HepG2 (cell line): ENCODE data around the gene SH2D5. TPM values are rescaled to one million over a fixed set of nuclear protein-coding genes. Genes with fewer than 3 reads are reported as not detected.
A peak's percentile ranks its signal among the peaks of the same experiment; 100 is the strongest.

Source experiments
- ATAC-seq: fragments of 200-7000 bp; cut with Tn5 transposase; 3 replicates; pipeline ENCODE4 v1.9.1; 2020; ENCODE audit warnings: mild to moderate bottlenecking, moderate library complexity
- BruUV-seq: library from RNA; stranded (reverse); fragments of 400-500 nt; replicated peaks from 2 replicates; lab custom pipeline; 2021; lab: Mats Ljungman, UMichigan
- CTCF ChIA-PET: fragments of 300-600 bp; formaldehyde crosslinking; extraction: SDS; loops from one replicate; lab custom pipeline; 2021; ENCODE audit warnings: low total read pairs, inconsistent platforms, low intra/inter-chr PET ratio; lab: Yijun Ruan, JAX
- POLR2A ChIA-PET: fragments of 350-600 bp; sonication (Branson Sonifier 250); formaldehyde crosslinking; loops from one replicate; lab custom pipeline; 2020; ENCODE audit warnings: antibody characterized with exemption, inconsistent platforms; lab: Yijun Ruan, JAX
- DNase-seq: peaks from one replicate; pipeline ENCODE4 v3.0.0-alpha.2; 2015; ENCODE audit warnings: low spot score
- FAIRE-seq: peaks from 3 replicates; lab custom pipeline; 2011; peaks lifted over from hg19 to GRCh38; lab: Jason Lieb, UNC
- H2AFZ ChIP-seq: one replicate; pipeline ENCODE4 v1.6.1; 2011; ENCODE audit warnings: low read length, inconsistent platforms
- H3K27ac ChIP-seq: fragments of 300-600 bp; 3 replicates; pipeline ENCODE4 v1.8.0; 2011; ENCODE audit warnings: mixed run types, mild to moderate bottlenecking, mixed read lengths, low read length, inconsistent platforms; ENCODE audit not compliant: insufficient read depth; ENCODE audit errors: extremely low read length
- H3K27me3 ChIP-seq, 2 experiments: fragments of 200-600 bp in 1 of 2; 2 replicates in 1 of 2; 3 replicates in 1 of 2; pipeline versions ENCODE4 v1.6.0 to v1.8.0; 2011; ENCODE audit warnings: low read length in 2 of 2, mild to moderate bottlenecking in 2 of 2, moderate library complexity in 2 of 2, inconsistent platforms in 1 of 2; ENCODE audit not compliant: insufficient read depth in 2 of 2, control insufficient read depth in 1 of 2
- H3K36me3 ChIP-seq, 2 experiments: fragments of 200-600 bp in 1 of 2; replicated peaks in 1 of 2; 2 replicates in 1 of 2; 3 replicates in 1 of 2; pipeline versions ENCODE4 v1.5.1 to v1.8.0; 2011; ENCODE audit warnings: low read length in 2 of 2, inconsistent platforms in 1 of 2; ENCODE audit not compliant: insufficient read depth in 2 of 2, control insufficient read depth in 1 of 2
- H3K4me1 ChIP-seq: 2 replicates; pipeline ENCODE4 v1.5.1; 2012; ENCODE audit warnings: low read length, inconsistent platforms; ENCODE audit not compliant: insufficient read depth
- H3K4me2 ChIP-seq: 2 replicates; pipeline ENCODE4 v1.6.0; 2011; ENCODE audit warnings: low read depth, low read length, inconsistent platforms
- H3K4me3 ChIP-seq, 3 experiments: fragments of 200-600 bp in 1 of 3; sonication (generic), shearing (Covaris generic) in 1 of 3; replicated peaks in 1 of 3; 2 replicates each; pipeline ENCODE4 v1.5.1; 2011 to 2016; ENCODE audit warnings: low read length in 3 of 3, inconsistent platforms in 2 of 3, low read depth in 2 of 3, mild to moderate bottlenecking in 2 of 3, control low read depth in 1 of 3, mixed read lengths in 1 of 3; ENCODE audit not compliant: insufficient read depth in 1 of 3
- H3K79me2 ChIP-seq: one replicate; pipeline ENCODE4 v1.6.1; 2011; ENCODE audit warnings: low read length, inconsistent platforms; ENCODE audit not compliant: insufficient read depth
- H3K9ac ChIP-seq: 2 replicates; pipeline ENCODE4 v1.6.0; 2011; ENCODE audit warnings: mild to moderate bottlenecking, low read depth, low read length, inconsistent platforms; ENCODE audit not compliant: insufficient read depth
- H3K9me3 ChIP-seq: 2 replicates; pipeline ENCODE4 v1.5.1; 2012; ENCODE audit warnings: mild to moderate bottlenecking, low read length
- H4K20me1 ChIP-seq: 2 replicates; pipeline ENCODE4 v1.6.0; 2011; ENCODE audit warnings: inconsistent platforms, mild to moderate bottlenecking, low read length, moderate library complexity; ENCODE audit not compliant: insufficient read depth
- ATF7-NPFF ChIP-seq: sonication (generic); formaldehyde crosslinking; IDR thresholded peaks from 2 replicates; pipeline ENCODE4 v1.8.1; 2023; ENCODE audit warnings: mild to moderate bottlenecking, low read depth, missing genetic modification reagents, moderate library complexity
- HOXA5 ChIP-seq: sonication (generic); formaldehyde crosslinking; IDR thresholded peaks from 2 replicates; pipeline ENCODE4 v1.4.0; 2020; ENCODE audit warnings: missing genetic modification reagents
- ZNF749 ChIP-seq: sonication (generic); formaldehyde crosslinking; IDR thresholded peaks from 2 replicates; pipeline ENCODE4 v1.8.0; 2022; ENCODE audit warnings: mild to moderate bottlenecking, missing genetic modification reagents, moderate library complexity, borderline replicate concordance
- WGBS: methylation state at CpG from one replicate; pipeline ENCODE4 v1.1.6; 2017; ENCODE audit warnings: low lambda C conversion rate; 5-methylcytosine and 5-hydroxymethylcytosine counted together
- in situ Hi-C: cut with HindIII; loops from 2 replicates; pipeline ENCODE4 v1.10.0; 2017; ENCODE audit warnings: low pct_unique_long_range_greater_than_20kb; ENCODE audit not compliant: extremely low pct_ligation_motif_present
- intact Hi-C: fragments of 100-400 bp; cut with micrococcal nuclease; formaldehyde crosslinking; loops from one replicate; pipeline ENCODE4 v1.10.0; 2022; ENCODE audit not compliant: unreplicated experiment
- polyA plus RNA-seq, 8 experiments: library from polyadenylated mRNA; depleted of rRNA in 3 of 8; stranded (reverse) in 7 of 8; unstranded in 1 of 8; fragments of >200 nt; fragmentation: Illumina TruSeq in 4 of 8; extraction: Trizol in 4 of 8; gene quantifications; 2 replicates each; pipeline versions ENCODE4 v1.2.1 to v1.2.3, GENCODE V29; 2011 to 2016; ENCODE audit warnings: low read depth in 4 of 8, missing spikeins in 1 of 8, mixed read lengths in 1 of 8; ENCODE audit not compliant: insufficient read depth in 1 of 8
- total RNA-seq, 5 experiments: library from RNA; depleted of rRNA; stranded (reverse); fragments of >200 nt; fragmentation: Illumina TruSeq; extraction: Trizol; gene quantifications; 2 replicates each; pipeline ENCODE4 v1.2.3, GENCODE V29; 2016; ENCODE audit warnings: low read depth in 1 of 5
- TF ChIP-seq, protein P1 (sequence below): sonication (generic); formaldehyde crosslinking; IDR thresholded peaks from 2 replicates; pipeline ENCODE4 v1.8.0; 2022; ENCODE audit warnings: mild to moderate bottlenecking, missing genetic modification reagents; ENCODE audit not compliant: insufficient replicate concordance
- TF ChIP-seq, protein P2 (sequence below): IDR thresholded peaks from 2 replicates; pipeline ENCODE4 v1.6.1; 2018; ENCODE audit warnings: missing genetic modification reagents
- TF ChIP-seq, protein P3 (sequence below): sonication (generic); formaldehyde crosslinking; IDR thresholded peaks from 2 replicates; pipeline ENCODE4 v1.4.0; 2020; ENCODE audit warnings: mild to moderate bottlenecking, missing genetic modification reagents
- TF ChIP-seq, protein P4 (sequence below): sonication (generic); formaldehyde crosslinking; IDR thresholded peaks from 2 replicates; pipeline ENCODE4 v1.4.0; 2020; ENCODE audit warnings: missing genetic modification reagents, borderline replicate concordance
- TF ChIP-seq, protein P5 (sequence below): sonication (generic); formaldehyde crosslinking; IDR thresholded peaks from 2 replicates; pipeline ENCODE4 v1.4.0; 2020; ENCODE audit warnings: missing genetic modification reagents

SH2D5 gene
- total and polyA plus RNA-seq, 2 of the 13 experiments (the other 11 are each of a cell fraction or from before 2014, with no cell fraction given): 1.2 to 3.4 TPM

DNA sequence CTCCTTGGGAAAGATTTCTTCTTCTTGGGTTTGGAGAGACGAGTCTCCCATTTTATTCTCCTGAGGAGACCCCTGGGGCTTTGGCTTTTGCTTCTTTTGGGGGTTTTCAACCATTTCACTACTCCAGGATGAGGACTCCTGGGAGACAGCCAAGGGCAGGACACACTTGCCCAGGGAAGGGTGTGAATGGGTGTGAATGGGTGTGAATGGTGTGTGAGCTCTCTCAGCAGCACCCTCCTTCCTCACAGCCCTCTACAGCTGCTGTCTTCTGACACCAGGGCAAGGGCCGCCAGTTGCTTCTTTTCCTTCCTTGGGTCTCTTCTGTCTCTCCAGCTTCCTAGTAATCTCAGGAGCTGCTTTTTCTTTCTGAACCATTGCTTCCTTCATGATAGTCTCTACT, 38.9 kb downstream of the SH2D5 start:
- Histone ChIP-seq H2AFZ (no peak overlapping the region), H3K79me2 (no peaks in the 10 kb centered on the region), H3K9ac (no peak overlapping the region), H4K20me1 (no peaks in the 10 kb centered on the region), H3K4me1 (peaks cover 34% of the 10 kb centered on the region), H3K27me3 (peaks cover 6 to 21% of the 10 kb centered on the region in 2 experiments; a peak in 4 of 5 replicates), H3K9me3 (no peaks in the 10 kb centered on the region), H3K27ac (no peak overlapping the region), H3K36me3 (no peaks in the 10 kb centered on the region), H3K4me3 (no peak overlapping the region), H3K4me2 (no peak overlapping the region)
- POLR2A ChIA-PET: no interaction called here
- in situ Hi-C loops (loop anchor here (5.0 kb wide), 1 partner anchor 504 kb away; no protein-coding TSS in a partner anchor), intact Hi-C loops (no loop called here)
- BruUV-seq: no TSS peak
- CTCF ChIA-PET: no interaction called here
- TF ChIP-seq, protein P1, sequence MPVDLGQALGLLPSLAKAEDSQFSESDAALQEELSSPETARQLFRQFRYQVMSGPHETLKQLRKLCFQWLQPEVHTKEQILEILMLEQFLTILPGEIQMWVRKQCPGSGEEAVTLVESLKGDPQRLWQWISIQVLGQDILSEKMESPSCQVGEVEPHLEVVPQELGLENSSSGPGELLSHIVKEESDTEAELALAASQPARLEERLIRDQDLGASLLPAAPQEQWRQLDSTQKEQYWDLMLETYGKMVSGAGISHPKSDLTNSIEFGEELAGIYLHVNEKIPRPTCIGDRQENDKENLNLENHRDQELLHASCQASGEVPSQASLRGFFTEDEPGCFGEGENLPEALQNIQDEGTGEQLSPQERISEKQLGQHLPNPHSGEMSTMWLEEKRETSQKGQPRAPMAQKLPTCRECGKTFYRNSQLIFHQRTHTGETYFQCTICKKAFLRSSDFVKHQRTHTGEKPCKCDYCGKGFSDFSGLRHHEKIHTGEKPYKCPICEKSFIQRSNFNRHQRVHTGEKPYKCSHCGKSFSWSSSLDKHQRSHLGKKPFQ: peak; percentile 95
- TF ChIP-seq, protein P2, sequence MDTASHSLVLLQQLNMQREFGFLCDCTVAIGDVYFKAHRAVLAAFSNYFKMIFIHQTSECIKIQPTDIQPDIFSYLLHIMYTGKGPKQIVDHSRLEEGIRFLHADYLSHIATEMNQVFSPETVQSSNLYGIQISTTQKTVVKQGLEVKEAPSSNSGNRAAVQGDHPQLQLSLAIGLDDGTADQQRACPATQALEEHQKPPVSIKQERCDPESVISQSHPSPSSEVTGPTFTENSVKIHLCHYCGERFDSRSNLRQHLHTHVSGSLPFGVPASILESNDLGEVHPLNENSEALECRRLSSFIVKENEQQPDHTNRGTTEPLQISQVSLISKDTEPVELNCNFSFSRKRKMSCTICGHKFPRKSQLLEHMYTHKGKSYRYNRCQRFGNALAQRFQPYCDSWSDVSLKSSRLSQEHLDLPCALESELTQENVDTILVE: no peak
- TF ChIP-seq, protein P3, sequence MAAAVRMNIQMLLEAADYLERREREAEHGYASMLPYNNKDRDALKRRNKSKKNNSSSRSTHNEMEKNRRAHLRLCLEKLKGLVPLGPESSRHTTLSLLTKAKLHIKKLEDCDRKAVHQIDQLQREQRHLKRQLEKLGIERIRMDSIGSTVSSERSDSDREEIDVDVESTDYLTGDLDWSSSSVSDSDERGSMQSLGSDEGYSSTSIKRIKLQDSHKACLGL (CRISPR knock-in tag): no peak
- TF ChIP-seq ZNF749: no peak
- DNase-seq: no peak
- no peak for ATAC-seq
- WGBS: 22% methylated on average over 2 of the region's 2 CpGs
- FAIRE-seq: no peak

DNA sequence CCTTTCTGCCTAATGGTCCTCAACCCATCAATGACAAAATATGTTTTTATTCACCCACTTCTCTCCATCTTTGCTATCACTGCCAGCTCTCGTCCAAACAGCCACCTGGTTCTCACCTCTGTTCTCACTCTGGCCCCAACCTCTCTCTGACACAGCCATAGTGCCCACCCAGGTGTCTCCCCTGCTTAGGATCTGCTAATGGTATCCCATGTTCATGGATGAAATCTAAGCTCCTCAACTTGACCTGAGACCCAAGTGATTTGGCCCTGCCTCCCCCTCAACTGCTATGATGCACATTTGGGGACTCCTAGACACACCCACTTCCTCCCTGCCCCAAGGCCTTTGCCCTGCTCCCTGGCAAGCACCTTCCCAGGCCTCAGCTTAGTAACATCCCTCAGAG, 40.6 kb downstream of the SH2D5 start:
- ChIA-PET POLR2A (no interaction called here), CTCF (no interaction called here)
- no peaks in the 10 kb centered on the region for H3K36me3 ChIP-seq
- H4K20me1 ChIP-seq: no peaks in the 10 kb centered on the region
- in situ Hi-C loops (loop anchor here (5.0 kb wide), 1 partner anchor 505 kb away; no protein-coding TSS in a partner anchor), intact Hi-C loops (no loop called here)
- FAIRE-seq (no peak), DNase-seq (no peak), ATAC-seq (no peak)
- H3K9me3 ChIP-seq: no peaks in the 10 kb centered on the region
- peaks cover 26% of the 10 kb centered on the region for H3K4me1 ChIP-seq
- no peak overlapping the region for H3K4me2 ChIP-seq
- H3K4me3 ChIP-seq: no peak overlapping the region
- H3K79me2 ChIP-seq: no peaks in the 10 kb centered on the region
- H2AFZ ChIP-seq: no peak overlapping the region
- peaks cover 1 to 20% of the 10 kb centered on the region in 2 experiments; a peak in 4 of 5 replicates for H3K27me3 ChIP-seq
- 56% methylated on average over 1 of the region's 1 CpG for WGBS
- H3K27ac ChIP-seq: no peak overlapping the region
- no peak overlapping the region for H3K9ac ChIP-seq
- BruUV-seq: no TSS peak
- TF ChIP-seq HOXA5 (CRISPR knock-in tag): no peak
- TF ChIP-seq, protein P4, sequence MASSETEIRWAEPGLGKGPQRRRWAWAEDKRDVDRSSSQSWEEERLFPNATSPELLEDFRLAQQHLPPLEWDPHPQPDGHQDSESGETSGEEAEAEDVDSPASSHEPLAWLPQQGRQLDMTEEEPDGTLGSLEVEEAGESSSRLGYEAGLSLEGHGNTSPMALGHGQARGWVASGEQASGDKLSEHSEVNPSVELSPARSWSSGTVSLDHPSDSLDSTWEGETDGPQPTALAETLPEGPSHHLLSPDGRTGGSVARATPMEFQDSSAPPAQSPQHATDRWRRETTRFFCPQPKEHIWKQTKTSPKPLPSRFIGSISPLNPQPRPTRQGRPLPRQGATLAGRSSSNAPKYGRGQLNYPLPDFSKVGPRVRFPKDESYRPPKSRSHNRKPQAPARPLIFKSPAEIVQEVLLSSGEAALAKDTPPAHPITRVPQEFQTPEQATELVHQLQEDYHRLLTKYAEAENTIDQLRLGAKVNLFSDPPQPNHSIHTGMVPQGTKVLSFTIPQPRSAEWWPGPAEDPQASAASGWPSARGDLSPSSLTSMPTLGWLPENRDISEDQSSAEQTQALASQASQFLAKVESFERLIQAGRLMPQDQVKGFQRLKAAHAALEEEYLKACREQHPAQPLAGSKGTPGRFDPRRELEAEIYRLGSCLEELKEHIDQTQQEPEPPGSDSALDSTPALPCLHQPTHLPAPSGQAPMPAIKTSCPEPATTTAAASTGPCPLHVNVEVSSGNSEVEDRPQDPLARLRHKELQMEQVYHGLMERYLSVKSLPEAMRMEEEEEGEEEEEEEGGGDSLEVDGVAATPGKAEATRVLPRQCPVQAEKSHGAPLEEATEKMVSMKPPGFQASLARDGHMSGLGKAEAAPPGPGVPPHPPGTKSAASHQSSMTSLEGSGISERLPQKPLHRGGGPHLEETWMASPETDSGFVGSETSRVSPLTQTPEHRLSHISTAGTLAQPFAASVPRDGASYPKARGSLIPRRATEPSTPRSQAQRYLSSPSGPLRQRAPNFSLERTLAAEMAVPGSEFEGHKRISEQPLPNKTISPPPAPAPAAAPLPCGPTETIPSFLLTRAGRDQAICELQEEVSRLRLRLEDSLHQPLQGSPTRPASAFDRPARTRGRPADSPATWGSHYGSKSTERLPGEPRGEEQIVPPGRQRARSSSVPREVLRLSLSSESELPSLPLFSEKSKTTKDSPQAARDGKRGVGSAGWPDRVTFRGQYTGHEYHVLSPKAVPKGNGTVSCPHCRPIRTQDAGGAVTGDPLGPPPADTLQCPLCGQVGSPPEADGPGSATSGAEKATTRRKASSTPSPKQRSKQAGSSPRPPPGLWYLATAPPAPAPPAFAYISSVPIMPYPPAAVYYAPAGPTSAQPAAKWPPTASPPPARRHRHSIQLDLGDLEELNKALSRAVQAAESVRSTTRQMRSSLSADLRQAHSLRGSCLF (CRISPR knock-in tag): no peak
- TF ChIP-seq ATF7-NPFF (CRISPR knock-in tag): no peak
- TF ChIP-seq, protein P5, sequence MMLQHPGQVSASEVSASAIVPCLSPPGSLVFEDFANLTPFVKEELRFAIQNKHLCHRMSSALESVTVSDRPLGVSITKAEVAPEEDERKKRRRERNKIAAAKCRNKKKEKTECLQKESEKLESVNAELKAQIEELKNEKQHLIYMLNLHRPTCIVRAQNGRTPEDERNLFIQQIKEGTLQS: no peak
